Panc1 (cell line): ENCODE measurements around the gene CHMP4A. TPM values are rescaled to one million over a fixed set of nuclear protein-coding genes. Genes with fewer than 3 reads are reported as not detected.

Experiments used
- ATAC-seq: fragments of 200-7000 bp; cut with Tn5 transposase; 2 replicates; pipeline ENCODE4 v1.9.1; 2020; ENCODE audit warnings: mild to moderate bottlenecking, moderate library complexity
- BruUV-seq: library from RNA; stranded (reverse); fragments of 400-500 nt; replicated peaks from 2 replicates; lab custom pipeline; 2021; lab: Mats Ljungman, UMichigan
- CTCF ChIA-PET: fragments of 300-600 bp; sonication (Branson Sonifier 250); formaldehyde crosslinking; loops from one replicate; lab custom pipeline; 2022; ENCODE audit warnings: antibody characterized with exemption; lab: Charles Lee
- POLR2A ChIA-PET: fragments of 300-600 bp; sonication (Branson Sonifier 250); formaldehyde crosslinking; loops from one replicate; lab custom pipeline; 2022; ENCODE audit warnings: antibody characterized with exemption; lab: Charles Lee
- DNase-seq: peaks from one replicate; pipeline ENCODE4 v3.0.0-alpha.2; 2010; ENCODE audit warnings: low read depth, low spot score
- H3K27ac ChIP-seq: 2 replicates; pipeline ENCODE4 v1.5.1; 2011; ENCODE audit warnings: mild to moderate bottlenecking, low read length, inconsistent platforms
- H3K27me3 ChIP-seq: fragments of 200-500 bp; sonication (Bioruptor generic); 2 replicates; pipeline ENCODE4 v1.6.0; 2014; ENCODE audit warnings: low read length, inconsistent platforms; ENCODE audit not compliant: control insufficient read depth, insufficient read depth
- H3K36me3 ChIP-seq: fragments of 200-500 bp; sonication (Bioruptor generic); 2 replicates; pipeline ENCODE4 v1.5.1; 2014; ENCODE audit warnings: inconsistent platforms, mild to moderate bottlenecking, low read length, moderate library complexity; ENCODE audit not compliant: control insufficient read depth, insufficient read depth
- H3K4me1 ChIP-seq: 2 replicates; pipeline ENCODE4 v1.5.1; 2011; ENCODE audit warnings: inconsistent platforms, mild to moderate bottlenecking, low read length, moderate library complexity; ENCODE audit not compliant: control insufficient read depth, insufficient read depth
- H3K4me3 ChIP-seq, 2 experiments: 2 replicates each; pipeline ENCODE4 v1.5.1; 2011 to 2012; ENCODE audit warnings: low read depth in 2 of 2, low read length in 2 of 2, mild to moderate bottlenecking in 2 of 2, inconsistent platforms in 1 of 2, moderate library complexity in 1 of 2
- H3K9me3 ChIP-seq: fragments of 200-500 bp; sonication (Bioruptor generic); 2 replicates; pipeline ENCODE4 v1.5.1; 2014; ENCODE audit warnings: low read depth, mild to moderate bottlenecking, inconsistent platforms, low read length, moderate library complexity; ENCODE audit not compliant: control insufficient read depth, insufficient read depth
- POLR2AphosphoS5 ChIP-seq: IDR thresholded peaks from 2 replicates; pipeline ENCODE4 v1.6.1; 2012; ENCODE audit warnings: mild to moderate bottlenecking, low read depth, low read length, moderate library complexity
- SIN3A ChIP-seq: IDR thresholded peaks from 2 replicates; pipeline ENCODE4 v1.6.1; 2012; ENCODE audit warnings: low read depth, mild to moderate bottlenecking, low read length, moderate library complexity, borderline replicate concordance; ENCODE audit not compliant: insufficient read depth
- TCF7L2 ChIP-seq: IDR thresholded peaks from 2 replicates; pipeline ENCODE4 v1.6.1; 2011; ENCODE audit warnings: mild to moderate bottlenecking, low read depth, low read length, inconsistent platforms
- in situ Hi-C: cut with HindIII; loops from 2 replicates; pipeline ENCODE4 v1.10.0; 2016; ENCODE audit warnings: low sequenced_read_pairs, low pct_unique_long_range_greater_than_20kb
- intact Hi-C: fragments of 100-400 bp; cut with micrococcal nuclease; formaldehyde crosslinking; loops from one replicate; pipeline ENCODE4 v1.10.0; 2022; ENCODE audit not compliant: unreplicated experiment
- total RNA-seq: library from RNA; stranded (reverse); gene quantifications from one replicate; pipeline ENCODE4 v1.2.1, GENCODE V29; 2021; ENCODE audit not compliant: unreplicated experiment
- TF ChIP-seq, protein P1 (sequence below): fragments of 450-650 bp; IDR thresholded peaks from 2 replicates; pipeline ENCODE4 v1.5.1; 2017; ENCODE audit warnings: mild to moderate bottlenecking
- TF ChIP-seq, protein P2 (sequence below), 2 experiments: IDR thresholded peaks; 2 replicates each; pipeline ENCODE4 v1.6.1; 2011 to 2012; ENCODE audit warnings: low read depth in 2 of 2, control low read depth in 1 of 2, low read length in 1 of 2, mild to moderate bottlenecking in 1 of 2, moderate library complexity in 1 of 2; ENCODE audit not compliant: insufficient read depth in 1 of 2

Gene CHMP4A
- total RNA-seq, 1 experiment from 2014 or later = 42.4 TPM

DNA sequence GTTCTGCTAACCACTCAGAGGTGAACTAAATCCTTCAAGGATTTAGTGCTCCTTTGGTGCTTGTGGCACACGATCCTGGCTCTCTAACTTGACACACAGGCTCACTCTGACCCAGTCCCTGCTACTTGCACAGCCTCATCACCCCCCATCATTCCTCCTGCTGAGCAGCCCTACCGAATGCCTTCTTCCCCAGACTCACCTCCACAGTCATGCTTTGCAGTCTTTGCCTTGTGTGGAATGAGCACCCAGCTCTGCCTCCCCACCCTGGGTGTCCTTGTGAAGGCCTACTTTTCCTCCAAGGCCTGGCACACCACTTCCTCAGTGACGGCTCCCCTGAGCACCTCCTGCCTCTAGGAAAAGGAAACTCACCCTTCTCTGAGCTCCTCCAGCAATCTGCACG, 37.1 kb upstream of the CHMP4A start:
- H3K9me3 ChIP-seq = no peaks in the 10 kb centered on the region
- ATAC-seq = no peak
- no peaks in the 10 kb centered on the region for H3K27me3 ChIP-seq
- intact Hi-C loops = no loop called here
- no TSS peak for BruUV-seq
- no peak overlapping the region for H3K4me3 ChIP-seq
- ChIA-PET POLR2A (no interaction called here), CTCF (no interaction called here)
- DNase-seq = no peak
- H3K36me3 ChIP-seq = no peaks in the 10 kb centered on the region
- H3K27ac ChIP-seq = no peak overlapping the region
- no peaks in the 10 kb centered on the region for H3K4me1 ChIP-seq
- no peak for TF ChIP-seq SIN3A
- TF ChIP-seq POLR2AphosphoS5 = no peak
- no peak for TF ChIP-seq TCF7L2
- TF ChIP-seq, protein P1, sequence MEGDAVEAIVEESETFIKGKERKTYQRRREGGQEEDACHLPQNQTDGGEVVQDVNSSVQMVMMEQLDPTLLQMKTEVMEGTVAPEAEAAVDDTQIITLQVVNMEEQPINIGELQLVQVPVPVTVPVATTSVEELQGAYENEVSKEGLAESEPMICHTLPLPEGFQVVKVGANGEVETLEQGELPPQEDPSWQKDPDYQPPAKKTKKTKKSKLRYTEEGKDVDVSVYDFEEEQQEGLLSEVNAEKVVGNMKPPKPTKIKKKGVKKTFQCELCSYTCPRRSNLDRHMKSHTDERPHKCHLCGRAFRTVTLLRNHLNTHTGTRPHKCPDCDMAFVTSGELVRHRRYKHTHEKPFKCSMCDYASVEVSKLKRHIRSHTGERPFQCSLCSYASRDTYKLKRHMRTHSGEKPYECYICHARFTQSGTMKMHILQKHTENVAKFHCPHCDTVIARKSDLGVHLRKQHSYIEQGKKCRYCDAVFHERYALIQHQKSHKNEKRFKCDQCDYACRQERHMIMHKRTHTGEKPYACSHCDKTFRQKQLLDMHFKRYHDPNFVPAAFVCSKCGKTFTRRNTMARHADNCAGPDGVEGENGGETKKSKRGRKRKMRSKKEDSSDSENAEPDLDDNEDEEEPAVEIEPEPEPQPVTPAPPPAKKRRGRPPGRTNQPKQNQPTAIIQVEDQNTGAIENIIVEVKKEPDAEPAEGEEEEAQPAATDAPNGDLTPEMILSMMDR = no peak
- TF ChIP-seq, protein P2, sequence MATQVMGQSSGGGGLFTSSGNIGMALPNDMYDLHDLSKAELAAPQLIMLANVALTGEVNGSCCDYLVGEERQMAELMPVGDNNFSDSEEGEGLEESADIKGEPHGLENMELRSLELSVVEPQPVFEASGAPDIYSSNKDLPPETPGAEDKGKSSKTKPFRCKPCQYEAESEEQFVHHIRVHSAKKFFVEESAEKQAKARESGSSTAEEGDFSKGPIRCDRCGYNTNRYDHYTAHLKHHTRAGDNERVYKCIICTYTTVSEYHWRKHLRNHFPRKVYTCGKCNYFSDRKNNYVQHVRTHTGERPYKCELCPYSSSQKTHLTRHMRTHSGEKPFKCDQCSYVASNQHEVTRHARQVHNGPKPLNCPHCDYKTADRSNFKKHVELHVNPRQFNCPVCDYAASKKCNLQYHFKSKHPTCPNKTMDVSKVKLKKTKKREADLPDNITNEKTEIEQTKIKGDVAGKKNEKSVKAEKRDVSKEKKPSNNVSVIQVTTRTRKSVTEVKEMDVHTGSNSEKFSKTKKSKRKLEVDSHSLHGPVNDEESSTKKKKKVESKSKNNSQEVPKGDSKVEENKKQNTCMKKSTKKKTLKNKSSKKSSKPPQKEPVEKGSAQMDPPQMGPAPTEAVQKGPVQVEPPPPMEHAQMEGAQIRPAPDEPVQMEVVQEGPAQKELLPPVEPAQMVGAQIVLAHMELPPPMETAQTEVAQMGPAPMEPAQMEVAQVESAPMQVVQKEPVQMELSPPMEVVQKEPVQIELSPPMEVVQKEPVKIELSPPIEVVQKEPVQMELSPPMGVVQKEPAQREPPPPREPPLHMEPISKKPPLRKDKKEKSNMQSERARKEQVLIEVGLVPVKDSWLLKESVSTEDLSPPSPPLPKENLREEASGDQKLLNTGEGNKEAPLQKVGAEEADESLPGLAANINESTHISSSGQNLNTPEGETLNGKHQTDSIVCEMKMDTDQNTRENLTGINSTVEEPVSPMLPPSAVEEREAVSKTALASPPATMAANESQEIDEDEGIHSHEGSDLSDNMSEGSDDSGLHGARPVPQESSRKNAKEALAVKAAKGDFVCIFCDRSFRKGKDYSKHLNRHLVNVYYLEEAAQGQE (IDR thresholded peaks at IDR 0.05; ENCODE audit: insufficient read depth in 1 of 2, low read depth in 2 of 2, low read length in 1 of 2) = no peak
- in situ Hi-C loops = no loop called here

DNA sequence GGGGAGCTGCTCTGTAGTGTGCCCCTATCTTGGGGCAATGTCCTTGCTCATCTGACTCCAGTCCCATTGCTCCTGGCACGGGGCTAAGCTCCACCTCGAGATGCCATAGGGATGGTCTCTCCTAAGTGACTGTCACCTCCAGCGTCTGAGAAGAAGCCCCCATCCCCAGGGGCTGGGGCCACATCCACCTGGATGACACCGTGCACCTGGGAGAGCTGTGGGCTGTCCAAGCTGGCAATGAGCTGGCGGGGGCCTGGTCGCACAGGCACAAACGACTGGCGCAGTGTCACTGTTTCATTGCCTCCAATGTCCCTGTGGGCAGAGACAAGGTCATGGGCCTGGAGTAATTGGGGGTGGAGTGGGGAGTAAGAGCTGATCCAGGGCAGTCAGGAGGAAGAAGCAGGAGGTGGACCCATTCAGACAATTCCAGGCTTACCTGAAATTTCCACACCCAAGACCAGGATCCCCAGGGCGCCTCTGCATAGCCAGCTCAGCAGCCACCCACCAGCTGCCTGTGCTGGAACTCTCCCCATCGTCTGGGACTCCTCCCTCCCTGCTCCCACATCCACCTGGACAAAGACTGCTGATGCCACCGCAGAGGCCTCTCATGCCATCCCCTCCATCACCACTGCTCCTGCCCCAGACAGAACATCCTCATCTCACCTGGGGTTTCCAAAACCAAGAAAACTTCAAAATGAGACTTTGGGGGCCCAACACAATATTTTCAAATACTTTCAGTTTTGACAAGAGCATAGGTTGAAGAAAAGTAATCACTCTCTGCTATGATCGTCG, 36.1 kb upstream of the CHMP4A start:
- TF ChIP-seq, protein P1 = no peak
- TF ChIP-seq TCF7L2 = no peak
- no peak for TF ChIP-seq POLR2AphosphoS5
- no peak for TF ChIP-seq SIN3A
- TF ChIP-seq, protein P2 (IDR thresholded peaks at IDR 0.05; ENCODE audit: insufficient read depth in 1 of 2, low read depth in 2 of 2, low read length in 1 of 2) = no peak
- H3K4me1 ChIP-seq = no peaks in the 10 kb centered on the region
- no peaks in the 10 kb centered on the region for H3K27me3 ChIP-seq
- in situ Hi-C loops (no loop called here), intact Hi-C loops (no loop called here)
- H3K36me3 ChIP-seq = no peaks in the 10 kb centered on the region
- no peak overlapping the region for H3K27ac ChIP-seq
- H3K9me3 ChIP-seq = no peaks in the 10 kb centered on the region
- DNase-seq = no peak
- no TSS peak for BruUV-seq
- ATAC-seq = no peak
- no peak overlapping the region for H3K4me3 ChIP-seq
- ChIA-PET POLR2A (no interaction called here), CTCF (no interaction called here)
